Bronchial epithelial cell (primary cell): Measurements from ENCODE around the gene INS. TPM values are rescaled to one million over a fixed set of nuclear protein-coding genes. Genes with fewer than 3 reads are reported as not detected.

Experiments used
- DNase-seq: peaks from one replicate; pipeline ENCODE4 v3.0.0-alpha.2; 2010; ENCODE audit warnings: low read depth
- FAIRE-seq: peaks from 2 replicates; lab custom pipeline; 2011; peaks lifted over from hg19 to GRCh38; lab: Jason Lieb, UNC
- H3K27me3 ChIP-seq: 2 replicates; pipeline ENCODE4 v1.5.1; 2011; ENCODE audit warnings: low read length; ENCODE audit not compliant: control insufficient read depth, insufficient read depth
- H3K36me3 ChIP-seq: 2 replicates; pipeline ENCODE4 v1.5.1; 2011; ENCODE audit warnings: low read length; ENCODE audit not compliant: control insufficient read depth, insufficient read depth
- H3K4me3 ChIP-seq: 2 replicates; pipeline ENCODE4 v1.5.1; 2011; ENCODE audit warnings: mild to moderate bottlenecking, low read depth, low read length, control low read depth
- total RNA-seq: library from RNA; depleted of rRNA; stranded (reverse); fragments of >200 nt; gene quantifications from 2 replicates; pipeline ENCODE4 v1.2.1, GENCODE V29; 2014
- TF ChIP-seq, protein P1 (sequence below): IDR thresholded peaks from 2 replicates; pipeline ENCODE4 v1.5.1; 2011; ENCODE audit warnings: mild to moderate bottlenecking, moderate library complexity, low read length, control low read depth, inconsistent platforms; ENCODE audit not compliant: insufficient read depth, severe bottlenecking

The INS gene
- total RNA-seq, 1 donor from 2014 or later, result not detected

DNA sequence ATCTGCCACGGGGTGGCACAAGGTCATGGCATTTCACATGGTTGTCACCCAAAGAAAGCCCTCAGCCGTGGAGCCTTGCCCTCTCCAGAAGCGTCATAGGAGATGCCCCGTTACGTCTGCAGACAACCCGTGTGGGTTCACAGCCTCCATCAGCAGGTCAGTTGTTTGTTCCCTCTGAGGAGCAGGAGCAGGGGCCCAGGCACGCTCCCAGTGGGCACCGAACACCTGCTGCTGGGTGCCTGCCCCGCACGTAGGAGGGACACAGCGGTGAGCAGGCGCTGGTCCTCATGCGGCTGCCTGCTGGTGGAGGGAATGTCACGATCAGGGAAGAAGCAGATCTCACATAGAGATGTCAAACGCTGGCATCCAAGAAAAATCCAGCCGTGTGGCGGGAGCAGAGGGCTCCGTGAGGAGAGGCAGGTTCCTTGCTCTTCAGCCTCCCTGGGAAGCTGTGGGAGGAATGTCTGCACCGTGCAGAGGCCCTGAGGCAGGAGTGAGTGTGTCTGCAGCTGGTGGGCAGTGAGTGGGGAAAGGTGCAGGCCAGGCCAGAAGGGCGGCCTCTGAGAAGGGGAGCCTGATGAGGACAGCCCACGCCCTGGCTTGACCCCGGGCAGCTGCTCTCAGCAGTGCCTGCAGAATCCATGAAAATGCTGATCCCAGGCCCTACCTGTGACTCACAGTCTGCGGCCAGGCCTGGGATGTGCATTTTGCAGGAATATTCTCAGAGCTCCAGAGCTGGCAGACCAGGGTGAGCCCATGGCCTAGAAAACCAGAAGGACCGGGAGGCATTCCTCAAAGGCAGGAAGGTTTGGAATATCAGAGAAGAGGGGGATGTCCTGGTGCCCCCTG is 47.0 kb upstream of the INS start:
- peaks cover 11% of the 10 kb centered on the region for H3K27me3 ChIP-seq
- FAIRE-seq (peak; percentile 60), DNase-seq (no peak)
- no peaks in the 10 kb centered on the region for H3K36me3 ChIP-seq
- TF ChIP-seq, protein P1, sequence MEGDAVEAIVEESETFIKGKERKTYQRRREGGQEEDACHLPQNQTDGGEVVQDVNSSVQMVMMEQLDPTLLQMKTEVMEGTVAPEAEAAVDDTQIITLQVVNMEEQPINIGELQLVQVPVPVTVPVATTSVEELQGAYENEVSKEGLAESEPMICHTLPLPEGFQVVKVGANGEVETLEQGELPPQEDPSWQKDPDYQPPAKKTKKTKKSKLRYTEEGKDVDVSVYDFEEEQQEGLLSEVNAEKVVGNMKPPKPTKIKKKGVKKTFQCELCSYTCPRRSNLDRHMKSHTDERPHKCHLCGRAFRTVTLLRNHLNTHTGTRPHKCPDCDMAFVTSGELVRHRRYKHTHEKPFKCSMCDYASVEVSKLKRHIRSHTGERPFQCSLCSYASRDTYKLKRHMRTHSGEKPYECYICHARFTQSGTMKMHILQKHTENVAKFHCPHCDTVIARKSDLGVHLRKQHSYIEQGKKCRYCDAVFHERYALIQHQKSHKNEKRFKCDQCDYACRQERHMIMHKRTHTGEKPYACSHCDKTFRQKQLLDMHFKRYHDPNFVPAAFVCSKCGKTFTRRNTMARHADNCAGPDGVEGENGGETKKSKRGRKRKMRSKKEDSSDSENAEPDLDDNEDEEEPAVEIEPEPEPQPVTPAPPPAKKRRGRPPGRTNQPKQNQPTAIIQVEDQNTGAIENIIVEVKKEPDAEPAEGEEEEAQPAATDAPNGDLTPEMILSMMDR, result no peak
- H3K4me3 ChIP-seq, result no peak overlapping the region

DNA sequence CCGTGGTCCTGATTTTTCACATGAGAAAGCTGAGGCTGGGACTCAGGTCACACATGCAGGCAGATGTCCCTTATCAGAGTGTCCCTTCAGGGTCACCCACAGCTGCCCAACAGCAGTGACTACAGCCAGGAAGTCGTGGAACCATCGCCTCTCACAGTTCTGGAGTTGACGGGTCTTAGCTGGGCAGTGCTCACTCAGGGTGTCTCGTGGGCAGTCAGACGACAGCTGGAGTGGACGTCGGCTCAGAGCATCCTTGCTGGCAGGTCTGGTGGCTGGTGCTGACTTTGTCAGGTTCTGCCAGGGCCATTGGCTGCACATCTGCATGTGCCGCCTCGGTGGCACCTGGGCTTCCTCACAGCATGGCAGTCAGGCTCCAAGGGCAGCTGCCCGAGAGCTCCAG is 46.2 kb upstream of the INS start:
- Histone ChIP-seq H3K36me3 (no peaks in the 10 kb centered on the region), H3K27me3 (peaks cover 10% of the 10 kb centered on the region), H3K4me3 (no peak overlapping the region)
- DNase-seq (no peak), FAIRE-seq (no peak)
- TF ChIP-seq, protein P1, result no peak

DNA sequence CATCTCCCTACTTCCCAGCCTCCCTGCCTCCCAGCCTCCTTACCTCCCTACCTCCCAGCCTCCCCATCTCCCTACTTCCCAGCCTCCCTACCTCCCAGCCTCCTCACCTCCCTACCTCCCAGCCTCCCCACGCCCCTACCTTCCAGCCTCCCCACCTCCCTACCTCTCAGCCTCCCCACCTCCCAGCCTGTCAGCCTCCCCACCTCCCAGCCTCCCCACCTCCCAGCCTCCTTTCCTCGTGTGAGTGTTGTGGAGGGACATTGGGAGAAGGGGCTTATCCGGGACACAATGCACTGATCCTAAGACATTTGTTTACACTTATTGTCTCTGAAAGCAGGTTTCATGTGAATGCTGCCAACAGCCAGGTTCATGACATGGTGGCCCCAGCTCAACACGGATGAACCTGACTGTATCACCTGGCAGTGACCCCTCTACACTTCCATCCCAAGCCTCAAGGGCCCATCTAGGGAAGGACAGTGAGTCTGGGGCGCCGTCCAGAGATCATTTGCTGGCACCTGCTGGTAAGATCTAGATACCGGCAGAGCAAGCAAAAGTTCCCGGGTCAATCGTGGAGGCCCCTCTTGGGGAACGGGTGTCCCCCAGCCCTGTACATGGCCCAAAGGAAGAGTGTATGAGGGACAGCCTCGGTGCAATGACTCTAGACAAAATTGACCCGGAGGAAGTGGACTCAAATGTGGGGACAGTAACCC is 45.1 kb upstream of the INS start:
- peaks cover 10% of the 10 kb centered on the region for H3K27me3 ChIP-seq

DNA sequence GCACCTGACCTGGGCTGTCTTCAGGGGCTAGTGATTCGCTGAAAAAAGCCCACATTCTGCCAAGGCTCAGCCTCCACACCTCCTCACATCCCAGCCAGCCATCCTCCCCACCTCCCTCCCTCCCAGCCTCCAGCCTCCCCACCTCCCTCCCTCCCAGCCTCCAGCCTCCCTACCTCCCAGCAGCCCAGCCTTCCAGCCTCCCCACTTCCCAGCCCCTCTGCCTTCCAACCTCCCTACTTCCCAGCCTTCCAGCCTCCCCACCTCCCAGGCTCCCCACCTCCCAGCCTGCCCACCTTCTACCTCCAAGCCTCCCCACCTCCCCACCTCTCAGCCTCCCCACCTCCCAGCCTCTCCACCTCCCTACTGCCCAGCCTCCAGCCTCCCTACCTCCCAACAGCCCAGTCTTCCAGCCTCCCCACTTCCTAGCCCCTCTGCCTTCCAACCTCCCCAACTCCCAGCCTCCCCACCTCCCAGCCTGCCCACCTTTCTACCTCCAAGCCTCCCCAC is 44.3 kb upstream of the INS start:
- TF ChIP-seq, protein P1, result no peak
- DNase-seq (no peak), FAIRE-seq (no peak)
- no peaks in the 10 kb centered on the region for H3K36me3 ChIP-seq
- H3K27me3 ChIP-seq, result peaks cover 6% of the 10 kb centered on the region
- no peak overlapping the region for H3K4me3 ChIP-seq

More for the DNA sequence above, 45.1 kb upstream of the INS start:
- no peak for FAIRE-seq
- TF ChIP-seq, protein P1, result no peak
- Histone ChIP-seq H3K4me3 (no peak overlapping the region), H3K36me3 (no peaks in the 10 kb centered on the region)
- DNase-seq, result no peak

DNA sequence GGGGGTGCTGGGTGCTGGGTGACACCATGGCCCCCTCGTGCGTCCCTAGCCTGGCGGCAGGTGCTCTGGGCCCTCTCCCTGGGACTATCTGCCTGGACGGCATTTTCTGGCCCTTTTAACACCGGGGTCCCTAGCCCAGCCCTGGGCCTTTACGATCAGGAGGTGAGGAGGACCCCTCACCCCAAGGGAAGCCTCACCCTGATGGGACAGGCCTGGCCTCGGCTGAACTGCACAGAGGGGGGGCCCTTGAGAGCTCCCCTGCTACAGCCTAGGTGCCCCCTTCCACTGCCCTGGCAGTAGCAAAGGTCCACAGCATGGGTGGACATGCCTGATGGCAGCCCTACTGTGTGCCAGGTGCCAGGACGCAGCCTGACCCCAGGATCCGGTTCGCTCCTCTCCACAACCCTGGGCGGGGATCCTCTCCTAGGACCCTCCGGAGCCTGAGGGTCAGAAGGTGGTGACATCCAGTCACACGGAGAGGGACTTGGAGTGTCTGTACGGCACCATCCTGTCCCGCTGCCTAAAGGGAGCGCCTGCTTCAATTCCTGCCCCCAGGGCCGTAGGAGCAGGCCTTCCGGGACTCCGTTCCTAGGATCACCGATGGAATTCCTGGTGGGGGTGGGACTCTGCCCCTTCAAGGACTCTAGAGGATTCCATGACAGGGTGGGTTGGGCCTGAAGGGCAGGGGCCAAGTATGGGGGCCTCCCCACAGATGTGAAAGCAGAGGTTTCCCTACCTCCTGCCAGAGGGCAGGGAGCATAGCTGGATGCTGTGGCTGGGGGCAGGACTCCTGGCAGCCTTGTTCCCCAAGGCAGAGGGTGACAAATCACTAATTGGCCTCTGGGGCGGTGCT is 43.6 kb upstream of the INS start:
- Histone ChIP-seq H3K27me3 (peaks cover 6% of the 10 kb centered on the region), H3K36me3 (no peaks in the 10 kb centered on the region), H3K4me3 (no peak overlapping the region)
- FAIRE-seq (no peak), DNase-seq (no peak)
- TF ChIP-seq, protein P1, result no peak
